GM21526 (cell line): Measurements from ENCODE around the gene TMIGD3.

ENCODE experiments used
- ATAC-seq: cut with Tn5 transposase; IDR thresholded peaks from one replicate; pipeline ENCODE4 v1.9.1; 2021; ENCODE audit warnings: moderate library complexity; ENCODE audit not compliant: unreplicated experiment, low FRiP score

TMIGD3 gene

DNA sequence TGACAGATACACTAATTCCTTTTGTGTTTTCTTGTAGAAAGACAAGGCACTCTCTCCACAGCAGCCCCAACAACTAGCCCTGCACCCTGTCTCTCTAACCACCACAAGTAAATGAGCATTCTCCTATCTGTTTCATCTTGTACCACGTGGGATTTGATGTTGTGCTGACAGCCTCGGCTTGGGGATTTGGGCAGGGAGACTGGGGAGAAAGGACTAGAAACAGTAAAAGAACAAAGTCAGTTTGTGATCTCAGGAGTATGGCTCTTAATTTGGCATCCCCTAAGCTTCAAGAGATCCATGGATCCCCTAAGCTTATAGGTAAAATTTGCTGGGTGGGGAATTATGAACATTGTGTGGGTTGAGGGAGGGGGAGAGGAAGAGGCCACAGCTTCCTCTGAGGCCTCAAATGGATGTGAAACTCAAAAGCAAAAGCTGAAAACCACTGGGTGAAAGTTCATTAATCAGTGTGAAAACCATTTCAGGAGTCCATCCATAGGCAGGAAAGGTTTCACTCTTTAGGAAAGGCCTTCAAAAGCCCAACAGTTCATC, 26.6 kb downstream of the TMIGD3 start:
- ATAC-seq: no peak

DNA sequence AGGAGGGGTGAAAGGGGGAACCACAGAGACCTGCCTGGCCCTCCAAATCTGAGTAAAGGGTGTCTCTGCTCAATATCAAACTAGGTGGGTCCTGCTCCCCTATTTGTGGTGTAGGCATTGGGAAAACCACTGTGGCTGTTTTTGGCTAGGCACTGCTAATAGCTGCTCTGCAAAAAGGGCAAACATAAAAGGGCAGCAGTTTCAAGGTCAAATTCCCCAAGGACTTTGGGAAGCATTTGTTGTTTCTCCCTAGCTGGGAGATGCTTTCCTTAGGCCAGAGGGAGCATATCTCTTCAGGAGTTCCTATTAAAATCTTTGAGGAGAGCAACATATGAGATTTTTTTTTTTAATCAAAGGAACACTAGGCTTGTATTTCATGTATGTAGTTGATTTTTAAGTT, 27.2 kb downstream of the TMIGD3 start:
- no peak for ATAC-seq

DNA sequence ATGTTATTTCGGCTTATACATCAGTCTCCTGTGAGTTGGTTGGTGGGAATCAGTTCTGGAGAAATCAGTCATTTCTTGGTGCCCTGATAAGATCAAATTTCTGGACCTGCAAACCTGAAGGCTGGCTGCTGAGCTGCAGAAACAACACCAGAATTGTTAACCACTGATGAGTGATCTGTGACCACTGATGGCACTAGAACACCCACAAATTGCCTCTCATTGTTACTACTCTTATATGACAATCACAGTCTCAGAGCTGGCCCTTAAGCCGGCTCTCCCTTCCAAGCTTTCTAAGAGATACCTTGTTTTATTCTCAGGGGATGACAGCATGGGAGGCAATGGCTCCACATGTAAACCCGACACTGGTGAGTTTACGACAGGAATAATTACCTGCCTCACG, 27.7 kb downstream of the TMIGD3 start:
- no peak for ATAC-seq

DNA sequence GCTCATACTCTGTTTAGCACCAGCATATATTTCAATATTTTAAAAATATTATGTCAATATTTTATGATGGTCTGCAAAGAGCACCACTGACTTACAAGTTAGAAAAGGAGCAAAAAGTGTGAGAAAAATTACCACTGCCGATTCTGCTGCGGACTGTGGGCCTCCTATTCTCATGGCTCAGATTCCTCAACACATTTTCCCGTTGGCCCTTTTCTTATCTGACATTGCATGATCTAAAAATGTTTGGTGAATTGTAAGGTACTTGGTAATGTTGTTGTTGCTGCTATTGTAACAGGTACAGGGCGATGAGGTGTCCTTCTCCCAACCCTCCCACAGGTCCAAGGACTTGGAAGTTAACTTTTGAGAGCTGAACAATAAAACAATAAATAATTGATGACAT, 28.9 kb downstream of the TMIGD3 start:
- ATAC-seq: no peak

DNA sequence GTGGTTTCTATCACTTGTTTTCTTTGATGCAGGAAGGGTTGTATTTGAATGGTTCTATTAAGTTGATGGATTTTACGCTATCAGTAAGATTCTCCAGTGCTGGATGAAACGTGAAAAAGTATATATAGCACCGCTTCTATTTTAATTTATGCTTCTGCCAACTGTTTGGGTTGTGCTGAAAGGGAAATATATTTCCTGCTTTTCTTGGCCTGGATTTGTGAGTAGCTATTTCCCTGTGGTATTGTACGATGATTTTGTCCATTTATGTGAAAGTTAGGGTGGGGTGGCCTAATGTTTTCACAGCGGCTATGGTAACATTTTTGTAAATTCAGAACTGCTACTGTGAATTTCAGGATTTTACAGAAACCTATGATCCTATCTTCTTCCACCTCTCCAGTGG, 29.3 kb downstream of the TMIGD3 start:
- no peak for ATAC-seq

DNA sequence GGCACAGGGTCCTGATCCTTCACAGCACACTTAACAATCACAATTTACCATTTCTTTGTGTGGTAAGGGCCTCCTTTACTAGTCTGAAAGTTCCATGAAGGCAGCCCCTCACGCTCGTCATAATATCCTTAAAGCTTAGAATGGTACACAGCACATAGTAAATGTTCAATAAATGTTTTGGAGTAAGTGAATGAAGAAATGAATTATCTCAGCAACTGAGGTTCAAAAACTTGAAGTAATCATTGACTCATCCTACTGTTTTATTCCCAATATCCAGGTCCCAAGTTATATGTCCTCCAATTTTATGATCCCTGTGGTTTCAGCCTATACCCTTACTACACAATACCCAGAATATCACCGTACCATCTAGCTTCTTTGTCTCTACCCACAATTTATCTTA, 31.9 kb downstream of the TMIGD3 start:
- ATAC-seq: no peak

DNA sequence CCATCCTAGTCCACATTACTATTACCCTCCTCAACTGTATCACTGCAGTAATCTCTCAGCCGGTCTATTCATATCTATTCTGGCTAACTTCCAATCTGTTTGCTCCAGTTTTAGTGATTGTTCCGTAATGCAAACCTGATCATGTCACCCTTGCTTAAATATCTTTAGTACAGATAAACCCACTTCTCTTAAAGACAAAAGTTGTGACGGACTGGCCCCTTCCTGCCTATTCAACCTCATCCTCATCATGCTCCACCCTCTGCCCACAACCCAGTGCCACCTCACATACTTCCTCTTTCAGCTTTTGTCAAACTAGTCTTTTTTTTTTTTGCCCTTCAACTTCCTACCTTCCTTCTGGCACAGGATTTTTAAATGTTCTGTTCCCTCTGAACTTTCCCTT, 32.4 kb downstream of the TMIGD3 start:
- ATAC-seq: no peak

DNA sequence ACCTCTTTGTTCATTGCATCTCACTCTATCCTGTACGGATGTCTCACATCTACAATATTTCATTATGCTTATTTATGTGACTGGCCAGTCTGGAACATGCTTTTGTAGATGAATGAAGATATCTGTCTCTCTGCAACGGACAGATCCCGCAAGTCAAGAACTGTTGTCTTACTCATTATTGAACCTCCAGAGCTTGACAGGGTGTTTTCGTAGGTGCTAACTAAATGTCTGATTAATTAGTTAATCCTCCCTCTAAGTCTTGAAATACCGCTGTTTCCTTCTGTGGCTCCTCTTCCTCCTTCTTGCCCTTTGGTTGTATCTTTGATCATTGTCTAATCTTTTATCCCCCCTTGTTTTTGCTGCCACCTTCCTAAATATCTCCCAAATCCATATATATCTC, 32.8 kb downstream of the TMIGD3 start:
- no peak for ATAC-seq

DNA sequence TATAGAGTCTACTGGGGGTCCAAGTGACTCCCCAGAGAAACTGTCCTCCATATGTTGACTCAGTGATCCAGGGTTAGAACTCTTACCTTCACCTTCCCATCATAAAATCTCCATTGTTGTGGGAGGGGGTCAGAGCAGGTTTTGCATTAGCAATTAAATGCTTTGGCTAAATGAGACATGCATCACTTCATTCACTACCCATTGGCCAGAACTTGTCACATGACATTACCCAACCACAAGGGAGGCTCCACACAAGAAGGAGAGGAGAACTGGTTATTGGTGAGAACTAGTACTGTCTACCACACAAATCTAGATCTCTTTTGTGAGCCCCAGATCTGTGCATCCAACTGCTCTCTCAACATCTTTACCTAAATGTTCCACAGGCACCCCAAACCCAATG, 33.9 kb downstream of the TMIGD3 start:
- no peak for ATAC-seq

DNA sequence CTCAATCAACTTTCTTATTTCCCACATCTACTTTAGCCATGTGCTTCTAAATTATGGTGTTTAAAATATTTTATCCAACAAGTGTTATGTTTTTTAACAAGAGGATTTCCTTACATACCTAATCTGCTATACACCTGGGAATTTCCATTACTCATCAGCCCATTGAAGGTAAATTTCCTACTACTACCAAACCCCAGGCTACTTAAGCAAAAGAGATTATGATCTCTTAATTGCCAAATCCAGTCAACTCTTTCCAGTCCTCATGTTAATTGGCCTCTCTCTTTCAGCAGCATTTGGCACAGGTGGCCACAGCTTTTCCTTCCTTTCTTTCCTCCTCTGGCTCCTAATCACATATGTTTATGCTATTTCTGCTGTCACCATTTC, 34.7 kb downstream of the TMIGD3 start:
- ATAC-seq: no peak

DNA sequence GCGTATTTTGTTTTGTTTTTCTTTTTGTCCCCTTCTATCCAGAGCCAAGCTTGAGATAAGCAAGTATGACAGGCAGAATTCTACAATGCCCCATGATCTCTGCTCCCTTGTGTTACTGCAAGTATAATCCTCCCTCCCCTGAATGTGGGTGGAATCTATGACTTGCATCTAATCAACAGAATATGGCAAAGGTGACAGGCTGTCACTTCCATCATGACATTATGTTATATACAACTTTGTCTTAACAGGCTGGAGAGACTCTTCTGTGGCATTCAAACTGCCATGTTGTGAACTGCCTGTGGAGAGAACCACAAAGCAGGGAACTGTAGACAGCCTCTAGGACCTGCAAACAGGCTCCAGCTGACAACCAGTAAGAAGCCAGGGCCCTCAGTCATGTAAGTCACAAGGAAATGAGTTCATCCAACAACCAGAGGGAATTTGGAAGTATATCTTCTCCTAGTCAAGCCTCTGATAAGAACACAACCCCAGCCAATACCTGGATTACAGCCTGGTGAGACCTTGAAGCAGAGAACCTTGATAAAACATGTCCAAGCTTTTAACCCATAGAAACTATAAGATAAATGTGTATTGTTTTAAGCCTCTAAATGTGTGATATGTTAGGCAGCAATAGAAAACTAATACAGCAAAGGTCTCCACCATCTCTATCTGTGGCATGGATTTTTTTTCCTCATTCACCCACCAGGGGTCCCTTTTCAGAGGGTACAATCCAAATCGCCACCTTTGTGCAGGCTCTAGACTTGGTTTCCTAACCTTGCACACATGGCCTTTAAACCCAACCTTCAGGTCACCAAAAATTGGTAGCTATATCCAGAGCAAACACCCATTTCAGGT, 35.3 kb downstream of the TMIGD3 start:
- ATAC-seq: no peak

DNA sequence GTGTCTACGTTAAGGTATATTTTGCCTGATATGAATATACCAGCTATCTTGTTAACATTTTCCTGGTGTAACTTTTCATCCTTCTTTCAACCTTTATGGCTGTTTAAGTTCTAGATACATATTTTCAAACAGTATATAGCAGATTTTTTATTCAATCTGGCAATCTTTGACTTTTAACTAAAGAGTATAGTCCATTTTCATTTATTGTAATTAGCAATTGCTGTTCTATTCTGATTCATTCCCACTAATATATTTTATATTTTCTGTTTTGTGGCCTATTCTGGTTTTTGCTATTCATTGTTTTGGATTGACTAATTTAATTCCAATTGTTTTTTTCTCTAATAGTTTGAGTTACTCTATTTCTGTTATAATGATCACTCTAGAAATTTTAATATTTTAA, 37.0 kb downstream of the TMIGD3 start:
- no peak for ATAC-seq

DNA sequence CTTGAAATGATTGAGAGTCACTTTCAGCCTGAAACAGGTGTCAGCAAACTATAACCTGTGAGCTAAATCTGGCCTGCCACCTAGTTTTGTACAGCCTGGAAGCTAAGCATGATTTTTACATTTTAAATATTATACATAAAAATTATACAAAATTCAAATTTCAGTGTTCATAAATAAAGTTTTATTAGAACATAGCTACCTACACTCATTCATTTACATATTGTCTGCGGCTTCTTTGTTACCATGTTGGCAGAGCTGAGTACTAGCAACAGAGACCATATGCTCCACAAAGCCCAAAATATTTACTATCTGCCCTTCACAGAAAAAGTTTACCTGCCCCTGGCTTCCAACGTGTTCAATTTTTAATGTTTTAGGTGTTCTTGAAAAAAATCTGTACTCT, 37.7 kb downstream of the TMIGD3 start:
- ATAC-seq: no peak

DNA sequence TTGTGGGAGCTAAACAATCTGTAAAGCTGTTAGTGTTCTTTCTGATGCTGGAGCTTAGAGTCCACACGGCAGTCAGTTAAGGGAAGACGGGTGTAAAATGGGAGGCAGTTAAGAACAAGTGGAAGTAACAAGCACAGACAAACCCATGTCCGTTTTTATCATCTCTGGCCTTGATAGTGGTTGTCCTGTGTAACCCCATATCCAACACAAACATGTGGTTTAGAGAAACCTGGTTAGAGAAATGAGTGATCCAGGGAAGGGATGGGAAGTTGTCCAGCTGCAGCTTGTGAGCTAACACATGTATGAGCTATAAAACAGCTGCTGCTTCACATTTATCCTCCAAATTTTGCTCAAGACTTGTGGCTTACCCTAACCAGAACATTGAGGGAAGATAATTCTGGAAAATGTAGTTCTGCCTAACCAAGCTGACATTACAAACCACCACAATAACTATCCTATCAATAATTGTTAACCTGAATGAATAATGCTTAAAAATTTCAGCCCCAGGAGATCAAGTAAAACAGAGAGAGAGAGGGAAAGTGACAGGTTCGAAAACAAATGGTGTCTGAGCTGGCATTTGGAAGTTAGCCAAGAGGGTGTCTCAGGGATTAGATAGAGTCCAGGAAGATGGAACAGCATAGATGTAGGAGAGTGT, 40.3 kb downstream of the TMIGD3 start:
- ATAC-seq: no peak

DNA sequence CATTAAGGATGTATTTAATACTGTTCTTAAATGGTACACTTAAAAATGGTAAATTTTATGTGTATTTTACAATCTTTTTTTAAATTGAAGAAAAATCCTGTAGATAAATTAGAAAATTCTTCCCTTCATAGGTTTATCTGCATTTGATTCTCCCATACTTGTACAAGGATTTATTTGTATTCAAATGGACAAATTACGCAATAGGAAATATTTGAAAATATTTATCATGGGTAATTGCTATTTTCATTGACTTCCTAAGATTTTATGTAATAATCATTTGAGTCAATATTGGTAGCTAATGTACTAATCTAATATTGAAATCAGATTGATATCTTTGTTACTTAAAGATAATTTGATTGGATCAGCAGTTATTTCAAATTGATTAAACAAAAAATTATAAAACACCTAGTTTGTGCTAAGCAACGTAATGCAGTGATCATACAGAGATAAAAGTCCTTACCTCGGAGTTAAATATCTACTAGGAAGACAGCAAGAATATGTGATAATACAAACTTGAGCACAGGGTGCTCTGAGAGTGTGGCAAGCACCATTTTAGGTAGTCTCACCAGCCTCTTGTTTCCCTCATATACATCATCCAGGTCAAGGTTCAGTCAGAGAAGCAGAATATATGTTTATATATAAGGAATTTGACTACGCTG, 40.9 kb downstream of the TMIGD3 start:
- ATAC-seq: no peak

DNA sequence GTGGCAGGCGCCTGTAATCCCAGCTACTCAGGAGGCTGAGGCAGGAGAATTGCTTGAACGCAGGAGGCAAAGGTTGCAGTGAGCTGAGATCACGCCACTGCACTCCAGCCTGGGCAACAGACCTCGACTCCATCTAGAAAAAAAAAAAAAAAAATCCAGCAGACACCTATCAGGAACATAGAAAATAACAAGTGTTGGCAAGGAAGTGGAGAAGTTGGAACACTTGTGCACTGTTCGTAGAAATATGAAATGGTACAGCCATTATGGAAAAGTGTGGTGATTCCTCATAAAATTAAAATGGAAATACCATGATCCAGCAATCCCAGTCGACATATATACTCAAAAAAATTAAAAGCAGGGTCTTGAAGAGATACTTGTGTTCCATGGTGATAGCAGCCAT, 41.7 kb downstream of the TMIGD3 start:
- no peak for ATAC-seq

DNA sequence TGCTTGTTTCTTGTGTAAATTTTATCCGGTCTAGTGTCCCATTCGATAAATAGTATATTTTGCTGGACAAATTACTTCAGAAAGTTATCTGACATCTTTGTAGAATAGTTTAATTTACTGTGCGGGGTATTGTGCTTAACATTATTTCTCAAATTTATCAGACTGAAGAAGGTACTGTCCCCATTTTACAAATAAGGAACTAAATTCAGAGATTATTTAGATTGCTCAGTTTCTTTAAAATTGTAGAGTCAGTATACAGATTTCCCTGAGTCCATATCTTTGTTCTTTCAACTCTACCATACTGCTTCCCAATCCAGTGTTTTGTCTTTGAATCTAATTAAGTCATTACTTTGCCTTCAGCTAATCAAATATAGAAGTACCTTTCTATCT, 47.8 kb downstream of the TMIGD3 start:
- ATAC-seq: no peak

DNA sequence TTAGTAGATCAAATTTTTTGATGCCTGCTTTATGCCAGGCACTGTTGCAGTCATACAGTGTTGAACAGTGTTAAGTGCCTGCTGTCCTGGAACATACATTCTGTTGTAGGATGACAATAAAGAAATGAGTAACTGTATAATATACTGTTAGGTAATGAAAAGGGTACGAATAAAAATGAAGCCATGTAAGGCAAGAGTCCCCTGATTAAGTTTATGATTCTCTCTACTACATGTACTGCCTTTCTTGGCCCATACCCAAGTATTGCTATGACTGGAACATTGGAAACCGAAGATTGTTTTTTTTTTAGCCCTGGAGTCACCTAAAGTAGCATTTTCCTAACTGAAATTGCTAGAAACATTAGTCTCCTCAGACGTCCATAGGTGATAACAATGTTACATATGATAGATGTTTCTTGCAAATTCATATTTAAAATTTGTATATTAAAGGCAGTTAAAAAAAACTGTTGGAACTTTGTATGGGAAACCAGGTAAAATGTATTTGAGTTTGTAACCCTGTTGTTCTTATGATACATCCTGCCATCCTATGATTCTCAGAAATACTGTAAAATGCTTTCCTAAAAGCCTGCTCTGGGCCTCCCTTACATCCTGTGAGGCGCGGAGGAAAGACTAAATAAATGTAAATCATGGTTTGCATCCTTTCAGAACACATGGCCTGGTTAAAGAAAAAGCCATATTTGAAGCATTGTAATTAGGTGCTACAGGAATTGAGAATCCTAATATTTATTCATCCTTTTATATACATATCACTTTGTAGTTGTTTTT, 48.4 kb downstream of the TMIGD3 start:
- no peak for ATAC-seq

DNA sequence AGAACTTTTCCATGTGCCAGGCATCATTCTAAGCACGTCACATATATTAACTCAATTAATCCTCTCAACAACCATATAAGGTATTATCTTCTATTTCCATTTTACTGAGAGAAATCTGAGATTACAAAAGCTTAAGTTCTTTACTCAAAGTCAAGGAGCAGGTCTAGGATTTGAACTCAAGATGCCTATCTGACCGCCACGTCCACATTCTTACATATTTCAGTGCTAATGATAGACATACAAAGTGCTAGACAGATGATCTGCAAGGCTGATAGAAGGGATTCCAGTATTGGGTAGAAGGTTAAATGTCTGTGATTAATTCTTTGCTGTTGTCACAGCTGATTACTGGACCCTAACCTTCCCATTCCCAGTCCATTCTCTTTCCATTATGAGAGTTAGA, 49.7 kb downstream of the TMIGD3 start:
- no peak for ATAC-seq

DNA sequence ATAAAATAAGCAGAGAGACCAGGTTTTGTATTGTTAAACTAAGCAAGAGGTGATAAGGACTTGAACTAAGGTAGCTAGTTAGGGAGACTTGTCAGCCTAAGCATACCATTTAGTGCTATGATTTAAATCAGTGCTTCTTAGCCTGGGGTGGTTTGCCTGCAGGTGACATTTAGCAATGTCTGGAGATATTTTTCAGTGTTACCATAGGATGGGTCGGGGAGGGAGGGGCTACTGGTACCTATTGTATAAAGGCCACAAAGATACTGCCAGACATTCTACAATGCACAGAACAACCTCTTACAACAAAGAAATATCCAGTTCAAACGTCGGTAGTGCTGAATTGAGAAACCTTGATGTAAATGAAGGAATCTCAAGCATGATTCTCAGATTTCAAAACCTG, 50.9 kb downstream of the TMIGD3 start:
- ATAC-seq: no peak

DNA sequence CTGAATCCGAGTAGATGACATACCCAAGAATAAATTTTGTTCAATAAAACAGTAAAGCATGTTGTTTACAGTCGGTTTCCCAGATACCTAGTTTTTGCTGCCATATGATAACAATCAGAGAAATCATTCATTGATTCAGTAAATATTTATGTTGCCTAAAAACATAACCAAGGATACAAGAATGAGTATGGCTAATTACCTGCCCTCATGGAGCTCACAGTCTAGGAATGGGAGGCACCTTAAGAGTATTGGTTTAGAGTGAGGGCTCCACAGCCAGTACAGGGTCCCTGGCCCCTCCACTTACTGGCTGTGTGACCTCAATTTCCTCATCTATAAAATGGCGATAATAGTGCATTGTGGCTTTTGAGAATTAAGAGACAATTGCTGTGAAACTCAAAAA, 53.2 kb downstream of the TMIGD3 start:
- ATAC-seq: no peak
